DND-41 (cell line): ENCODE data around the gene SOX21.

ENCODE experiments used
- CTCF ChIP-seq: IDR thresholded peaks from 2 replicates; pipeline ENCODE4 v1.5.1; 2012; ENCODE audit warnings: borderline replicate concordance, low read length, moderate library complexity, mild to moderate bottlenecking; ENCODE audit not compliant: poor library complexity, severe bottlenecking; ENCODE audit errors: extremely low read depth
- EZH2 ChIP-seq: IDR thresholded peaks from 3 replicates; pipeline ENCODE4 v1.6.1; 2012; ENCODE audit warnings: borderline replicate concordance, low read depth, mild to moderate bottlenecking, moderate library complexity, low read length, inconsistent platforms; ENCODE audit not compliant: severe bottlenecking

- TF ChIP-seq CTCF (no peak), EZH2 (no peak)
Observed at GRCh38 chr13:94682229-94682628, 30.1 kb downstream of the SOX21 start.
